Prostate gland (tissue), 2 donors: Measurements from ENCODE around the gene SEZ6L.

ENCODE experiments used
- CTCF ChIP-seq, 4 experiments: fragments of 200-600 bp in 2 of 4; fragments of 450-650 bp in 2 of 4; sonication (generic) in 2 of 4; IDR thresholded peaks; 1 replicate in 3 of 4; 2 replicates in 1 of 4; pipeline ENCODE4 v1.5.1; 2016 to 2019; ENCODE audit warnings: antibody characterized with exemption in 4 of 4, mild to moderate bottlenecking in 2 of 4, moderate library complexity in 2 of 4
- POLR2AphosphoS5 ChIP-seq: sonication (generic); formaldehyde crosslinking; IDR thresholded peaks from one replicate; pipeline ENCODE4 v1.6.1; 2017; ENCODE audit warnings: antibody characterized with exemption

GRCh38 chr22:26348810-26349526 is 179.7 kb downstream of the SEZ6L start:
- TF ChIP-seq POLR2AphosphoS5 (no peak), CTCF (IDR thresholded peaks at IDR 0.05) (no peak)
